Neutrophil (primary cell): Measurements from ENCODE around the gene NSD1.

ENCODE experiments used
- H3K27ac ChIP-seq: fragments of 200-600 bp; sonication (generic); 2 replicates; pipeline ENCODE4 v1.5.1; 2016; ENCODE audit warnings: mild to moderate bottlenecking, moderate library complexity
- H3K27me3 ChIP-seq: fragments of 200-600 bp; sonication (generic); 2 replicates; pipeline ENCODE4 v1.6.0; 2016; ENCODE audit warnings: mild to moderate bottlenecking
- H3K36me3 ChIP-seq: fragments of 200-600 bp; sonication (generic); 2 replicates; pipeline ENCODE4 v1.5.1; 2017
- H3K4me1 ChIP-seq, 2 experiments: fragments of 200-600 bp in 1 of 2; sonication (generic) in 1 of 2; 1 replicate in 1 of 2; 2 replicates in 1 of 2; pipeline versions ENCODE4 v1.5.1 to v1.6.1; 2013 to 2016; ENCODE audit warnings: low read depth in 1 of 2, low read length in 1 of 2, mild to moderate bottlenecking in 1 of 2, moderate library complexity in 1 of 2; ENCODE audit not compliant: control insufficient read depth in 1 of 2, insufficient read depth in 1 of 2
- H3K4me3 ChIP-seq, 2 experiments: fragments of 200-600 bp in 1 of 2; sonication (generic) in 1 of 2; 1 replicate in 1 of 2; 2 replicates in 1 of 2; pipeline ENCODE4 v1.5.1; 2013 to 2016; ENCODE audit warnings: low read depth in 1 of 2, low read length in 1 of 2, mild to moderate bottlenecking in 1 of 2, moderate library complexity in 1 of 2
- H3K9me3 ChIP-seq: fragments of 200-600 bp; sonication (generic); 2 replicates; pipeline ENCODE4 v1.5.1; 2016
- TF ChIP-seq, protein P1 (sequence below): fragments of 200-600 bp; sonication (generic); IDR thresholded peaks from 2 replicates; pipeline ENCODE4 v1.5.1; 2016; ENCODE audit warnings: antibody characterized with exemption

Gene NSD1

DNA sequence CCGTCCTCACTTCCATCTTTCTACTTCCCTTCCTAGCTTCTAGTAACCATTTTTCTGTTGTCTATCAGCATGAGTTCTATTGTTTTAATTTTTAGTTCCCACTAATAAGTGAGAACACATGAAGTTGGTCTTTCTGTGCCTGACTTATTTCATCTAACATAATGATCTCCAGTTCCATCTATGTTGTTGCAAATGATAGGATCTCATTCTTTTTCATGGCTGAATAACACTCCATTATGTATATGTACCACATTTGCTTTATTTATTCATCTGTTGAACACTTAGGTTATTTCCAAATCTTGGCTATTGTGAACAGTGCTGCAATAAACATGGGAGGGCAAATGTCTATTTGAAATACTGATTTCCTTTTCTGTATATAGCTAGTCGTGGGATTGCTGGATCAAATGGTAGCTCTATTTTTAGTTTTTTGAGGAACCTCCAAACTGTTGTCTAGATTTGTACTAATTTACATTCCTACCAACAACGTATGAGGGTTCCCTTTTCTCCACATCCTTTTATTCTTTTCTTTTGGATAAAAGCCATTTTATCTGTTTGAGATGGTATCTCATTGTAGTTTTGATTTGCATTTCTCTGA is 50.3 kb downstream of the NSD1 start:
- peak overlapping the region; percentile 55 for H3K27ac ChIP-seq

DNA sequence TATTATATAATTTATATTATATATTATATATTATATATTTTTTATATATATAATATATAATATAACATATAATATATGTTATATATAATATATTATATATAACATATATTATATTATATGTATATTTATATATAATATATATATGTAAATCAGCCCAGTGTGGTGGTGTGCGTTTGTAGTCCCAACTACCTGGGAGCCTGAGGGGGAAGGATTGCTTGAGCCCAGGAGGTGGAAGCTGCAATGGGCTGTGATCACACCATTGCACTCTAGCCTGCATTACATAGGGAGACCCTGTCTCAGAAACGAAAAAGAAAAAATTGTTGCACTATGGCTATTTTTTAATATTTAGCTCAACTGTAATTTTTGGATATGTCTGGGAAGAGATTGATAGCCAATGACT is 52.4 kb downstream of the NSD1 start:
- no peak overlapping the region for H3K27ac ChIP-seq
- H3K9me3 ChIP-seq, result no peaks in the 10 kb centered on the region
- TF ChIP-seq, protein P1, sequence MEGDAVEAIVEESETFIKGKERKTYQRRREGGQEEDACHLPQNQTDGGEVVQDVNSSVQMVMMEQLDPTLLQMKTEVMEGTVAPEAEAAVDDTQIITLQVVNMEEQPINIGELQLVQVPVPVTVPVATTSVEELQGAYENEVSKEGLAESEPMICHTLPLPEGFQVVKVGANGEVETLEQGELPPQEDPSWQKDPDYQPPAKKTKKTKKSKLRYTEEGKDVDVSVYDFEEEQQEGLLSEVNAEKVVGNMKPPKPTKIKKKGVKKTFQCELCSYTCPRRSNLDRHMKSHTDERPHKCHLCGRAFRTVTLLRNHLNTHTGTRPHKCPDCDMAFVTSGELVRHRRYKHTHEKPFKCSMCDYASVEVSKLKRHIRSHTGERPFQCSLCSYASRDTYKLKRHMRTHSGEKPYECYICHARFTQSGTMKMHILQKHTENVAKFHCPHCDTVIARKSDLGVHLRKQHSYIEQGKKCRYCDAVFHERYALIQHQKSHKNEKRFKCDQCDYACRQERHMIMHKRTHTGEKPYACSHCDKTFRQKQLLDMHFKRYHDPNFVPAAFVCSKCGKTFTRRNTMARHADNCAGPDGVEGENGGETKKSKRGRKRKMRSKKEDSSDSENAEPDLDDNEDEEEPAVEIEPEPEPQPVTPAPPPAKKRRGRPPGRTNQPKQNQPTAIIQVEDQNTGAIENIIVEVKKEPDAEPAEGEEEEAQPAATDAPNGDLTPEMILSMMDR, result no peak
- no peaks in the 10 kb centered on the region for H3K27me3 ChIP-seq
- H3K36me3 ChIP-seq, result peaks cover 9% of the 10 kb centered on the region
- H3K4me3 ChIP-seq, result no peak overlapping the region
- peaks cover 0 to 7% of the 10 kb centered on the region in 2 experiments for H3K4me1 ChIP-seq

More for the DNA sequence above, 50.3 kb downstream of the NSD1 start:
- no peak overlapping the region for H3K4me3 ChIP-seq
- peaks cover 9% of the 10 kb centered on the region for H3K36me3 ChIP-seq
- TF ChIP-seq, protein P1, result no peak
- H3K4me1 ChIP-seq, result peaks cover 0 to 2% of the 10 kb centered on the region in 2 experiments
- H3K27me3 ChIP-seq, result no peaks in the 10 kb centered on the region
- no peaks in the 10 kb centered on the region for H3K9me3 ChIP-seq

DNA sequence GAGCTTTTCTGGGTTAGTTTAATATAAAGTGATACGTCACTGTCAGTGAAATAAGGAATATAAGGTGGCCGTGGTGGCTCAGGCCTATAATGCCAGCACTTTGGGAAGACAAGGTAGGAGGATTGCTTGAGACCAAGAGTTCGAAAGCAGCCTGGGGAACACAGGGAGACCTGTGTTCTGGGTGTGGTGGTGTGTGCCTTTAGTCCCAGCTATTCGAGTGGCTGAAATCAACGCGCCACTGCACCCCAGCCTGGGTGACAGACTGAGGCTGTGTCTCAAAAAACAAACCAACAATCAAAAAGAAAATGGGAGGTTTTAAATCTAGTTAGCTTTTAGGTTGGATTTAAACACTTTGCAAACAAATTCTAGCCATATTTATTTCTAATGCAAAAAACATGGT is 53.1 kb downstream of the NSD1 start:
- Histone ChIP-seq H3K4me3 (no peak overlapping the region), H3K4me1 (peaks cover 0 to 7% of the 10 kb centered on the region in 2 experiments), H3K27me3 (no peaks in the 10 kb centered on the region), H3K9me3 (no peaks in the 10 kb centered on the region), H3K36me3 (peaks cover 7% of the 10 kb centered on the region), H3K27ac (no peak overlapping the region)
- TF ChIP-seq, protein P1, result no peak

DNA sequence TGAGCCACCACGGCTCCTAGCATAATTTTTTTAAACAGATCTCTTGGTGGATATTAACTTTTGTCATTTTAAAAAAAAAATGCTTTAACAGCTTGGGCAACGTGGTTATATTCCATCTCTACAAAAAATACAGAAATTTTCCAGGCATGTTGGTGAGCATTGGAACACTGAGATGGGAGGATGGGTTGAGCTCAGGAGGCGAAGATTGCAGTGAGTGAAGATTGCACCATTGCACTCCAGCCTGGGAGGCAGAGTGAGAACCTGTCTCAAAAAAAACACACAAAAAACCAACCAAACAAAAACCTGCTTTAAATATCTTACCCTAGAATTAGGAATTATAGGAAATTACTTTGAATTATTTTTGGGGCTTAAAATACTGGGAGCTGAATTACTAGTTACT is 55.2 kb downstream of the NSD1 start:
- Histone ChIP-seq H3K4me3 (no peak overlapping the region), H3K27me3 (no peaks in the 10 kb centered on the region), H3K36me3 (peaks cover 18% of the 10 kb centered on the region), H3K4me1 (peaks cover 0 to 7% of the 10 kb centered on the region in 2 experiments), H3K9me3 (no peaks in the 10 kb centered on the region), H3K27ac (peak overlapping the region; percentile 29)
- TF ChIP-seq, protein P1, result no peak

DNA sequence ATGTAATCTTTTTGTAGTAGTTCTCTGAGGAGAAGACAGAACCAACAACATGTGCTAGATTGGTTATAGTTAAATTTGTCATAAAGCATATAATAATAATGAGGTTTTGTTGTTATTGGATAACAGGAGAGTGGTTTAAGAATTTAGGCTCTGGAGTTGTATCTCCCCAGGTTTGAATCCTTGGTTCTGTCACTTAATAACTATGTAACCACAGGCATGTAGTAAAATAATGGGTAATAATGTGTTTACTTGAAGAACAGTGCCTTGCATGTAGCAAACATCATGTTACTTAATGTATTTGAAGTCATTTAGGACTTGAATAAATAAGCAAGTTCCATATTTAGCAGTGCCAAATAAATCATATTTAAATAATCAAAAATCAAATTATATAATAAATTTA is 55.8 kb downstream of the NSD1 start:
- Histone ChIP-seq H3K27ac (peak overlapping the region; percentile 29), H3K36me3 (peaks cover 22% of the 10 kb centered on the region), H3K9me3 (no peaks in the 10 kb centered on the region), H3K4me1 (peaks cover 0 to 7% of the 10 kb centered on the region in 2 experiments), H3K27me3 (no peaks in the 10 kb centered on the region), H3K4me3 (no peak overlapping the region)
- TF ChIP-seq, protein P1, result no peak
